ENCODE data around the gene HSPA1B. TPM values are rescaled to one million over a fixed set of nuclear protein-coding genes. Genes with fewer than 3 reads are reported as not detected.

The HSPA1B gene
- total and polyA plus RNA-seq, 5 donors = 110 to 299 (median 168) TPM

GRCh38 chr6:31871046-31871659, 43.6 kb downstream of the HSPA1B start:
- no peak overlapping the region for H3K4me3 ChIP-seq (ENCODE audit: low read length)
- H3K27ac ChIP-seq (ENCODE audit: low read length) = no peak overlapping the region
- DNase-seq (peak in 1 of 3 donors; percentile 34), ATAC-seq (no peak)
- no peaks in the 10 kb centered on the region for H3K27me3 ChIP-seq (ENCODE audit: control insufficient read depth, insufficient read depth)
- intact Hi-C loops (cut with DNase I) = no loop called here
- WGBS = 50% methylated on average over 9 of the region's 9 CpGs
- H3K9me3 ChIP-seq (ENCODE audit: control insufficient read depth, low read length) = no peaks in the 10 kb centered on the region
- H3K4me1 ChIP-seq (ENCODE audit: control insufficient read depth, insufficient read depth, low read length) = no peaks in the 10 kb centered on the region

- H3K4me1 ChIP-seq (ENCODE audit: control insufficient read depth, insufficient read depth, low read length) = no peaks in the 10 kb centered on the region
- H3K27ac ChIP-seq (ENCODE audit: low read length) = no peak overlapping the region
- WGBS = 43% methylated on average over 4 of the region's 4 CpGs
- ATAC-seq = no peak
- no peaks in the 10 kb centered on the region for H3K9me3 ChIP-seq (ENCODE audit: control insufficient read depth, low read length)
- no peak overlapping the region for H3K4me3 ChIP-seq (ENCODE audit: low read length)
- no peaks in the 10 kb centered on the region for H3K27me3 ChIP-seq (ENCODE audit: control insufficient read depth, insufficient read depth)
- peak in 1 of 3 donors; percentile 10 for DNase-seq
- intact Hi-C loops (cut with DNase I) = no loop called here
Observed at GRCh38 chr6:31874084-31874670, 46.6 kb downstream of the HSPA1B start.

DNA sequence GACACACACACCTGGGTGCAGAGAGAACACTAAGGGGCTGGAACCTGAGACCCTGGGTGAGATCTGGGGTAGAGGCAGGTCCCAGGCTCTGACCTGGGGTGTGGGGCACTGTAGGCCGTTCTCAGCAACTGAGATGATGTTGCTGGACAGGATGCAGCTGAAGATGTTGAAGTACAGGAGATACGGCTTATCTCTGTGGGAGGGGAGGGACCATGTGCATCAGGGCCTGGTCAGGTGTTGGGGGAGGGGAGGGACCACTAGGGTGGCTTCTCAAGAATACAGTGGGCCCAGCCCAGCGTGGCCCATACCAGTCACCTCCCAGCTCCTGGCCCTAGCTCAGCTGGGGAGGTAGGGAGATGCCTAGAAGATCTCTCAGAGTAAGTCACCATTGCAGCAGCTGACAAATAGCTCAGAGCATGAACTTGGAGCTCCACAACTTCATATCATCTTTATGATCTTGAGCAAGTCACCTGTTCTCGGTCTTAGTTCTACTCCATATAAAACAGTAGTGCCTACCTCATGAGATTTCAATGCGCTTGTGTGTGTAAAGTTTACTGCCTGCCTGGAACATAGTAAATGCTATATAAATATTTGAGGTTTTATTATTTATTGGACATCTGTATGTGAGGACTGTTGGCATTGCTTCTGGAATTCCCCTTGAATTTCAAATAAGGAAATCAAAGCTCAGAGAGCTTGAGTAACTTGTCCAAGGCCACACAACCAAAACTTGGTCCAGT, 47.5 kb downstream of the HSPA1B start:
- DNase-seq (peak in 1 of 3 donors; percentile 8), ATAC-seq (no peak)
- H3K4me3 ChIP-seq (ENCODE audit: low read length) = no peak overlapping the region
- WGBS = 63% methylated on average over 5 of the region's 5 CpGs
- no peaks in the 10 kb centered on the region for H3K4me1 ChIP-seq (ENCODE audit: control insufficient read depth, insufficient read depth, low read length)
- H3K27ac ChIP-seq (ENCODE audit: low read length) = no peak overlapping the region
- no peaks in the 10 kb centered on the region for H3K27me3 ChIP-seq (ENCODE audit: control insufficient read depth, insufficient read depth)
- H3K9me3 ChIP-seq (ENCODE audit: control insufficient read depth, low read length) = no peaks in the 10 kb centered on the region
- intact Hi-C loops (cut with DNase I) = no loop called here

DNA sequence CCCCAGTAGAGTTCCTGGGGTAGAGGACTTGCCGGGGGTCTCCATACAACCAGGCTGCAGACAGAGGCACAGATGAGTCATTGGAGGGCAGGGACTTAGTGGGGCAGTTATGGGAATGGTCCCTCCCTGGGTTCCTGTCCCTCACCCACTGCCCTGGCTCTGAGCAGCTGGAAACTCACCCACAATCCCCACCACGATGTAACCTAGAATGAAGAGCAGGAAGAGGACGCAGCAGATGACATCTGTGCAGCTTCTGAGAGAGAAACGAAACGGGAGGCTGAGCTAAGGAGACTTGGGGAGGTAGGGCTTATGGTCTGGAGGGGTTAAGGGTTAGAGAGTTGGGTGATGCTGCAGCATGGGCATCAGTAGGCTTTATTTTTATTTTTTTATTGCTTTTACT, 48.3 kb downstream of the HSPA1B start:
- ATAC-seq (no peak), DNase-seq (peak in 1 of 3 donors; percentile 20)
- Histone ChIP-seq H3K27ac (ENCODE audit: low read length) (no peak overlapping the region), H3K9me3 (ENCODE audit: control insufficient read depth, low read length) (no peaks in the 10 kb centered on the region), H3K27me3 (ENCODE audit: control insufficient read depth, insufficient read depth) (no peaks in the 10 kb centered on the region), H3K4me3 (ENCODE audit: low read length) (no peak overlapping the region), H3K4me1 (ENCODE audit: control insufficient read depth, insufficient read depth, low read length) (no peaks in the 10 kb centered on the region)
- 55% methylated on average over 5 of the region's 5 CpGs for WGBS
- intact Hi-C loops (cut with DNase I) = no loop called here

GRCh38 chr6:31876357-31876756, 48.8 kb downstream of the HSPA1B start:
- Histone ChIP-seq H3K4me3 (ENCODE audit: low read length) (no peak overlapping the region), H3K4me1 (ENCODE audit: control insufficient read depth, insufficient read depth, low read length) (no peaks in the 10 kb centered on the region), H3K27me3 (ENCODE audit: control insufficient read depth, insufficient read depth) (no peaks in the 10 kb centered on the region), H3K9me3 (ENCODE audit: control insufficient read depth, low read length) (no peaks in the 10 kb centered on the region), H3K27ac (ENCODE audit: low read length) (no peak overlapping the region)
- peak in 1 of 3 donors; percentile 1 for DNase-seq
- WGBS = 83% methylated on average over 7 of the region's 7 CpGs
- intact Hi-C loops (cut with DNase I) = no loop called here
- ATAC-seq = no peak

DNA sequence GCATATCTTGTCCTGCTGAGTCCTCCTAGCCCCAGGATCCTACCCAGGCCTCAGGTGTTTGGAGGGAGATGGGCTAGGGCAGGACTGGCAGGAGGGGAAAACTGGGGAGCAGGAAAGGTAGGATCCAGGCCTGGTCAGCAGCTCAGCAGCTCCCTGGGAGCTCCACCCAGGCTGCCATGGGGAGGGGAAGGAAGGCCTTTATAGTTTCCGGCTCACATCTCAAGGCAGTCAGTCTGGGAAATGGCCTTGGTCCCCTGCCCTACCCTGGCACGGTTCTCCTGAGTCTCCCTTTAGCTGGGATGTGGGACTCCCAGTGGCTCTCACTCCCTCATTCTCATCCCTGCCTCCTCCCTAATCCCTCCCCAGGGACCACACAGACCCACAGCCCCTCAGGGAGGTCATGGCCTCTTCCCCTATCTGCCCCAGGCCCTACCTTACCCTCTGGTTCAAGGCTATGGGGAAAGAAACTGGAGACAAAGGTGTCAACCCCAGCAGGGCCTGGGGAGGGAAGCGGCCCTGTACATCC, 49.6 kb downstream of the HSPA1B start:
- H3K4me1 ChIP-seq (ENCODE audit: control insufficient read depth, insufficient read depth, low read length) = no peaks in the 10 kb centered on the region
- no peak overlapping the region for H3K27ac ChIP-seq (ENCODE audit: low read length)
- no peaks in the 10 kb centered on the region for H3K9me3 ChIP-seq (ENCODE audit: control insufficient read depth, low read length)
- intact Hi-C loops (cut with DNase I) = no loop called here
- H3K27me3 ChIP-seq (ENCODE audit: control insufficient read depth, insufficient read depth) = no peaks in the 10 kb centered on the region
- WGBS = 58% methylated on average over 3 of the region's 3 CpGs
- DNase-seq (peak in 2 of 3 donors; percentile 30 to 34), ATAC-seq (peak in 1 of 2 donors; percentile 30)
- H3K4me3 ChIP-seq (ENCODE audit: low read length) = no peak overlapping the region

GRCh38 chr6:31877651-31878161, 50.2 kb downstream of the HSPA1B start:
- DNase-seq (peak in 2 of 3 donors; percentile 16 to 42), ATAC-seq (peak; percentile 17 to 30)
- intact Hi-C loops (cut with DNase I) = no loop called here
- Histone ChIP-seq H3K4me1 (ENCODE audit: control insufficient read depth, insufficient read depth, low read length) (no peaks in the 10 kb centered on the region), H3K27ac (ENCODE audit: low read length) (no peak overlapping the region), H3K27me3 (ENCODE audit: control insufficient read depth, insufficient read depth) (no peaks in the 10 kb centered on the region), H3K4me3 (ENCODE audit: low read length) (no peak overlapping the region), H3K9me3 (ENCODE audit: control insufficient read depth, low read length) (no peaks in the 10 kb centered on the region)
- 71% methylated on average over 10 of the region's 10 CpGs for WGBS

DNA sequence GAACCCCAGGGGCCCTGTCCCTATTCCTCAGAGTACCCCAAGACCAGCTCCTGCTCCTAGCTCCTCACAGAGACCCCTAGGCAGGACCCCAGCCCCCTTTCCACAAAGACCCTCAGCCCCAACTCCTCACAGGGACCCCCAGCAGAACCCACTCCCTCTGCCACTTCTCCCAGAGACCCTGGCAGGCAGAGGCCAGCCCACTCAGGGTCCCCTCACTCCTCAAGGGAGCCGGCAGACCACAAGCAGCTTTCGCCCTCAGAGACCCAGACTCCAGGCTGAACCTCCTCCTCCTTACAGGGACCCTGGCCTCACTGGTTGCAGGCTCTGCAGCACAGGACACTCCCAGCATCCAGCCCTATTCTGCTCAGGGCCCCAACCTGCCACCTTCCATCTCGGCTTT, 50.7 kb downstream of the HSPA1B start:
- no peak overlapping the region for H3K27ac ChIP-seq (ENCODE audit: low read length)

GRCh38 chr6:31878726-31879125, 51.2 kb downstream of the HSPA1B start, which contains the start of gene SLC44A4:
TSS of gene SLC44A4 (minus strand) at chr6:31878997. CDS start at chr6:31878980, 17 bp downstream.
- ATAC-seq = no peak
- H3K27ac ChIP-seq (ENCODE audit: low read length) = no peak within 1 kb of the TSS
- WGBS = 46% methylated on average over 18 of the region's 18 CpGs
- H3K9me3 ChIP-seq (ENCODE audit: control insufficient read depth, low read length) = no peaks in the 10 kb centered on the region
- H3K4me3 ChIP-seq (ENCODE audit: low read length) = no peak within 1 kb of the TSS
- peak in 2 of 3 donors; percentile 19 to 40 for DNase-seq
- H3K4me1 ChIP-seq (ENCODE audit: control insufficient read depth, insufficient read depth, low read length) = no peaks in the 10 kb centered on the region
- intact Hi-C loops (cut with DNase I) = no loop called here
- H3K27me3 ChIP-seq (ENCODE audit: control insufficient read depth, insufficient read depth) = no peaks in the 10 kb centered on the region

More for the DNA sequence above, 50.7 kb downstream of the HSPA1B start:
- Histone ChIP-seq H3K4me1 (ENCODE audit: control insufficient read depth, insufficient read depth, low read length) (no peaks in the 10 kb centered on the region), H3K9me3 (ENCODE audit: control insufficient read depth, low read length) (no peaks in the 10 kb centered on the region), H3K27me3 (ENCODE audit: control insufficient read depth, insufficient read depth) (no peaks in the 10 kb centered on the region), H3K4me3 (ENCODE audit: low read length) (no peak overlapping the region)
- DNase-seq = peak in 1 of 3 donors; percentile 12
- WGBS = 67% methylated on average over 3 of the region's 3 CpGs
- ATAC-seq = no peak
- intact Hi-C loops (cut with DNase I) = no loop called here

DNA sequence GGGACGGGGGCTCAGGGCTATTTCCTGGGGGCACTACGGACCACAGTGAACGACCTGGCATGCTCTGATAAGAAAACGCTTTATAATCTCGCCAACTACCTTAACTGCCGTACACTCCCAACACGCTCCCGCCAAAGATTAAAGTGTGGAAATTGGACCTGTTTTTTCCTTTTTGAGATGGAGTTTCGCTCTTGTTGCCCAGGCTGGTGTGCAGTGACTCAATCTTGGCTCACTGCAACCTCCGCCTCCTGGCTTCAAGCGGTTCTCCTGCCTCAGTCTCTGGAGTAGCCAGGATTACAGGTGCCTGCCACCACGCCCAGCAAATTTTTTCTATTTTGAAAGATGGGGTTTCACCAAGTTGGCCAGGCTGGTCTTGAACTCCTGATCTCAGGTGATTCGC, 51.6 kb downstream of the HSPA1B start:
- ATAC-seq (no peak), DNase-seq (no peak)
- intact Hi-C loops (cut with DNase I) = no loop called here
- no peaks in the 10 kb centered on the region for H3K4me1 ChIP-seq (ENCODE audit: control insufficient read depth, insufficient read depth, low read length)
- no peaks in the 10 kb centered on the region for H3K9me3 ChIP-seq (ENCODE audit: control insufficient read depth, low read length)
- no peak overlapping the region for H3K4me3 ChIP-seq (ENCODE audit: low read length)
- H3K27ac ChIP-seq (ENCODE audit: low read length) = no peak overlapping the region
- 71% methylated on average over 13 of the region's 13 CpGs for WGBS
- H3K27me3 ChIP-seq (ENCODE audit: control insufficient read depth, insufficient read depth) = no peaks in the 10 kb centered on the region
